GM21717 (cell line): ENCODE results near the gene CHD5.
"Not testable (repeated sequence)": the region's sequence is repeated elsewhere in the genome, so short reads cannot be mapped to it uniquely, and the experiment has no call there.

Source experiments
- ATAC-seq: cut with Tn5 transposase; IDR thresholded peaks from one replicate; pipeline ENCODE4 v1.9.1; 2021; ENCODE audit warnings: mild to moderate bottlenecking, moderate library complexity; ENCODE audit not compliant: unreplicated experiment

Gene CHD5

DNA sequence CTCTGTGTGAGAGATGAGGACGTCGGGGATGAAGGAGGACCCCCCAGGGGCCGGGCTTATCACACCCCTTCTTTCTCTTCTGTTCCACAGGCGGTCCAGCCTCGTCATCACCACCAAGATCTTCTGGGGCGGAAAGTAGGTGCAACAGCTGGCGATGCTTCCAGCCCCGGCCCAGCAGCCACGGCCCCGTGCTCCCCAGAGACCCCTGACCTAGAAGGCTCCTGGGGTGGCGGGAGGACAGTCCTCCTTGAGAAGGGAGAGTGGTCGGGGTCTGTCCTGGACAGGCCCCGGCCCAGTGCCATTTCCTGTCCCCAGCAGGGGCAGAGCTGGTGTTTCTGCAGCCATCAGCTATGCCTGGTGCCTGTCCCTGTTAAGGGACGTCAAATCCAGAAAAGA, 92.7 kb downstream of the CHD5 start:
- no peak for ATAC-seq

- ATAC-seq, result no peak
Measured at GRCh38 chr1:6086762-6087376, 93.3 kb downstream of the CHD5 start.

- ATAC-seq, result no peak
Measured at GRCh38 chr1:6086358-6086757, 93.8 kb downstream of the CHD5 start.

GRCh38 chr1:6085666-6086065, 94.5 kb downstream of the CHD5 start:
- no peak for ATAC-seq

DNA sequence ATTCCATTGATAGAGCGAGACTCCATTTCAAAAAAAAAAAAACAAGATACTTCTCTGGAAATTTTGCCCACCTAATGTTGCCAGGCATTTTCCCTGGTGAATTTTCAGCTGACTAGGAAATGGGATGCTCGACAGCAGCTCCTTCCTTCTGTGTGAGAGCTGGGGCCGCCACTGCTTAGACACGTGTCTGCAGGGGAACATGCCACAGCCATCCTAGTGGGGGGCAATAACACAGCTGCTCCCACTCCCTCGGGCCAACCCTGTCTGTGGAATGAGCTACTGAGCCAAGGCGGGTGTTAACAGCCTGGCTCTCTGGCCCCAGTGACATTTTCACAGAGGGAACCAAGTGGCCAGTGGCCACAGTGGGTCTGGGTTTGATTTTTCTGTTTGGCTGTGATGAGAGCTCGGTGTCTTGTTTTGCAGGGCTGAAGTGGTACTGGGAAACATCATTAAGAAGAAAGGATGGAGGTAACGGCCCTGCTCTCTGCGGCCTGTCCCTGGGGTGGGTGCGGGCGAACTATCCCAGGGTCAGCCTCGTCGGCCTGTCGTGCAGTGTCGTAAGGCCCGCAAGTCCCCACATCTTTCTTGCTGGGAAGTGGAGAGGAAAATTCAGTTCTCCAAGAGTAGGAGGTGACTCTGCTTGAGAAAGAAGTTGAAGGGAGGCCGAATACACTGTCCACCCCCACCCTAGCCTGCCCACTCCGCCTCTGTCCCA, 95.2 kb downstream of the CHD5 start:
- no peak for ATAC-seq

DNA sequence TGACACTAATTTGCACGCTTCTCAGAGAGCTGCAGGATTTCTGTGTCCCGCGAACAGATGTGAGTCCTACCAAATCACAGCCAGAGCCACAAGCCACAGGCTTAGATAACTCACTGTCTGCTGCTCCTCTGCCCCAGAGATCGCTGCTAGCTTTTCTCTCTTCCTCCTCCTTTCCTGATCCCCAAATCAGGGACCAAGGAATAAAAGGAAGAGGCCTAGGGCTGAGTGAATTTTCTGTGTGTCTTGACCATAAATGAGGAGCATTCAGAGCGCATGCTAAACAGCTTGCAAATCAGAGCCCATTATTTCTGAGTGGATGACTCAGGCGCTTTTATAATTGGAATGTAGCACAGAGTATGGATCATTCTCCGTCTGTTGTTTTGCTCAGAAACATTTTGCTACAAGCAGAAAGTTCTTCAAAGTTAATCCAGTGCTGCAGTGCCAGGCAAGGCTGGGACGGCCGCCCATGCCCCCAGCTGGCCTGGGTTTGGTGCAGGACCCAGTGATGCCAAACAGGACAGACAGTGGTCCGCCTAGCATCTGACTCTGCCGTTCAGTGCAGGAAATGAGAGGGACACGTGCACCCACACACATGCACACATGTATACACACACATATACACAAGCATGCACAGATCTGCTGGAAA, 96.2 kb downstream of the CHD5 start:
- ATAC-seq, result no peak

GRCh38 chr1:6083385-6083784, 96.7 kb downstream of the CHD5 start:
- ATAC-seq, result no peak

DNA sequence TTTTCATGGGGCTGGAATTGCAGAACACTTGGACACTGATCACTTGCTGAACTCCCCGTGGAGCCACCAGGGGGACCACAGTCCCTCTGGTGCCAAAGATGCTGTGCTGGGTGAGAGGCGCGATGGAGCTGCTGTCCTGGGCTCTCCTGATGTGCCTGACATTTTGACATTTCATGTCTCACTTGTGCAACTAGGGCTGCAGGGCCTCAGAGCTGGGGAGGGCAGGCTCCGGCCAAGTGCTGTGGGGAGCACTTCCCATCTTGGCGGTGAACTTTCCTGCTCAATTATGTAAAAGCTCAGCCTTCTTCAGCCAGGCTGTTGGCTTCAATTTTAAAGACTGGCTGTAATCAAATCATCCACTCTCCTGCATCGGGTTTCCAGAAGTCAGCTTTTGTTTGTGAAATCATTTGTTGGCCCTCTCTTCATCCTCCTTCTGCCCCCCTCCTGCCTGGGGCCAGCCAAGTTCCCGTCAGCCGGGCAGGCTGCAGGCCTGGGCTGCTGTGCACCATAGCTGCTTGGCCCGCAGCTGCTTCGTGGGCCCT, 97.6 kb downstream of the CHD5 start:
- no peak for ATAC-seq

DNA sequence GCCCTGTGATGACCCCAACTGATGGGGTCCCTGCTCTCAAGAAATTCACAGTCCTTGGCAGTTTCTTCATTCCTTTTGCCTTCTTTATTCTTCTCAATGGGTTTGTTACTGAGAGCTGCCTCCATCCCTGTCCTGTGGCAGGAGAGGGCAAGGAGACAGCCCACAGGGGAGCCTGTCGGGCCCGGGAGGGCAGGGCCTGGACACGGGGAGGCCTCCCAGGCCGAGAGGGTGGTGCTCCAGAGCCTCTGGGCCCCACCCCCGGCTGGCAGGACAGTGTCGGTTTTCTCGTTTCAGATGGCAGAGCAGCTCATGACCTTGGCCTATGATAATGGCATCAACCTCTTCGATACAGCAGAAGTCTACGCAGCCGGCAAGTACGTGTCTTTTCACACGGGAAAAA, 98.2 kb downstream of the CHD5 start:
- no peak for ATAC-seq

DNA sequence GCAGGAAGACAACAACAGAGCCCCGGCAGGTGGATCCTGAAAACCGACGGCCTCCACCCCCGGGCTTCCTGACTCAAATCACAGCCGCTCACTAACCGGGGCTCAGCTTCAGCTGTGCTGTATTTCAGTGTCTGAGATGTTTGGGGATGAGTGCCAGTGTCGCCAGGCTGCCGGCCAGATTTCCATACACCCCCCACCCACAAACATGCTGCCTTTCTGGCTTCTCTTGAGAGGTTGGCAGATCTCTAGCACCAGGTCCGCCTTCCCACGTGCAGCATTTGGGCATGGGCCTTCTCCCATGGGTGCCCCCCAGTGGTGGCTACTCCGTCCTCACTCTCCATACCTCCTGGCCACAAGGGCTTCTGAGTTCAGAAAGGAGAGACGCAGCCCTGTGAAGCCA, 99.7 kb downstream of the CHD5 start:
- ATAC-seq, result no peak

GRCh38 chr1:6077919-6078318, 102.2 kb downstream of the CHD5 start:
- no peak for ATAC-seq

DNA sequence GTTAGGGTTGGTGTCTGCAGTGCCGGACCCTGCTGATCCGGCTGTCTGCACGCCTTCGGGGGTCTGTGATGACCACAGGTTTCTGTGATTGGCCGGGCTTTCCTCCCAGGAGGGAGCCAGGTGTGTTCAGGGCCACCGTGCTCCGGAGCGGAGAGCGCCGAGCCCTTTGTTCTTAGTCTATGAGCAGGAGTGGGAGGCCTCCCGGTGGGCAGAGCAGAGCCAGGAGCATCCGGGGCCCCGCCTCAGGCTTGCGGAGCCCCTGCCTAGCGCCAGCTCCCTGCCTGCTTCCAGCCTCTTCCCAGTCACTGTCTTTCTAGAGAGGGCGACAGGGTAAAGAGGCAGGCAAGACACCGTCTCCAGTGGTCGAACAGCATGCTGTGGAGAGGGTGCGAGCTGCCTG, 102.6 kb downstream of the CHD5 start:
- ATAC-seq, result no peak

GRCh38 chr1:6077061-6077460, 103.1 kb downstream of the CHD5 start:
- ATAC-seq, result not testable (repeated sequence)

- no peak for ATAC-seq
Measured at GRCh38 chr1:6075748-6076147, 104.4 kb downstream of the CHD5 start.

GRCh38 chr1:6074192-6074901, 105.8 kb downstream of the CHD5 start:
- ATAC-seq, result no peak

- no peak for ATAC-seq
Measured at GRCh38 chr1:6073480-6074053, 106.6 kb downstream of the CHD5 start.

GRCh38 chr1:6072774-6073479, 107.2 kb downstream of the CHD5 start:
- ATAC-seq, result no peak

GRCh38 chr1:6071219-6071618, 108.9 kb downstream of the CHD5 start:
- ATAC-seq, result no peak

DNA sequence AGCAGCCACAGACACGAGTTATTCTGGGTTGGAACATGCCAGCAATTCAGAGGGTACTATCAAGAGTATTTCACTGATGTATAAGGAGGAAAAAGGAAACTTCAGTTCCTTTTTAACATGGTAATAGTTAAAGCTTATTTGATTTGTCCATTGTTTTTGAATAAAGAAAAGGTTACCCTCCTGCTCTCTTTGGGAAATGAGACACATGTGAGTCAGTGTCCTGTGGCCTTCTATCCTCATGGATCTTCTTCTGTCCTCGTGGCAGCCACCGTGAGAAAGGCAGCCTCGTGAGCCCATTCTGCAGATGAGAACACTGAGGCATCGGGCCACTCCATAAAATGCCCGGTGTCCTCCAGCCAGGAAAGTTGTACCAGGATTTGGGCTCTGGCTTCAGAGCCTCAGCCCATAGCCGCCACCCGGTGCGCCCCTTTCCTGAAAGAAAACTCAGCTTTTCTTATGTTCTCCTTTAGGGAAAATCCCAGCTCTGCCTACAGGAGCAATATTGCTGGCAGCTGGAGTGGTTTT, 109.6 kb downstream of the CHD5 start:
- no peak for ATAC-seq

DNA sequence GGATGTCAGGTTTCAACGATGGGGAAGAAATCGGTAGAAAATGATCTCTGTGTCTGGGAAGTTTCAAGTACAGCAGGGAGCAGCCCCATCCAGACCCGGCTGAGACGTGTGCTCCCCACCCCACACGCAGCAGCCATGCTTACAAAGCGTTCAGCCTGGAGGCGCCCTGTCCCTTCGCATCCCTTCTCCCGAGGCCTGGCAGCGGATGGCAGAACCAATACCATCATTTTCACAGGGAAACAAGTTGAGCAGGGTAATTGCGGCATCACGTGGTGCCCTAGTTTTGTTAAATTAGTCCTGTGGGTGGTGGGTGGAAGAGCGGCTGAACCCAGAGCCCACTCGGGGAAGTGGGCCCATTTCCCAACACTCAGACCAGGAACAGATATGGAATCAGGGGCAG, 110.5 kb downstream of the CHD5 start:
- no peak for ATAC-seq
